ENCODE measurements around the gene PARVG. TPM values are rescaled to one million over a fixed set of nuclear protein-coding genes. Genes with fewer than 3 reads are reported as not detected.
A peak's percentile ranks its signal among the peaks of the same experiment; 100 is the strongest.

PARVG gene
- total and polyA plus RNA-seq, 2 of the 8 experiments (the other 6 are each of a cell fraction or from before 2014, with no cell fraction given), result 0.37 to 1.5 TPM

GRCh38 chr22:44205516-44206329 is 25.0 kb downstream of the PARVG start:
- Histone ChIP-seq H4K8ac (ENCODE audit: extremely low read depth, insufficient read depth, low read length) (peak overlapping the region; percentile 46), H3K36me3 (ENCODE audit: control insufficient read depth in 2 of 4, insufficient read depth in 4 of 4, low read length in 3 of 4) (no peaks in the 10 kb centered on the region), H3K23ac (ENCODE audit: insufficient read length) (no peak overlapping the region), H2AK5ac (ENCODE audit: low read depth, low read length) (no peak overlapping the region), H3K4ac (replicated peaks; ENCODE audit: insufficient read length, low read depth, low read length) (no peak overlapping the region), H4K91ac (replicated peaks; ENCODE audit: insufficient read length, low read length) (no peak overlapping the region), H3K4me3 (ENCODE audit: extremely low read depth in 1 of 4, insufficient read depth in 2 of 4, low read depth in 3 of 4, low read length in 4 of 4) (no peak overlapping the region), H3K9ac (replicated peaks in 1 of 4; ENCODE audit: extremely low read depth in 1 of 4, low read depth in 3 of 4, low read length in 3 of 4) (no peak overlapping the region), H2BK12ac (ENCODE audit: low read depth, low read length) (no peak overlapping the region), H3K79me2 (ENCODE audit: control insufficient read depth in 1 of 2, insufficient read depth in 2 of 2, low read length in 2 of 2) (no peaks in the 10 kb centered on the region), H3K56ac (replicated peaks; ENCODE audit: insufficient read length, low read depth, low read length) (no peak overlapping the region), H3K23me2 (ENCODE audit: low read depth, low read length) (no peaks in the 10 kb centered on the region; the same call in 1 of the 2 replicates), H4K5ac (ENCODE audit: insufficient read length, low read depth, low read length) (no peak overlapping the region), H2AFZ (ENCODE audit: low read length) (no peak overlapping the region), H3K14ac (ENCODE audit: insufficient read length) (no peak overlapping the region), H3K9me3 (ENCODE audit: insufficient read depth in 2 of 2, low read depth in 1 of 2, low read length in 1 of 2) (no peaks in the 10 kb centered on the region), H3K79me1 (ENCODE audit: low read depth, low read length) (no peaks in the 10 kb centered on the region), H3K27ac (ENCODE audit: low read depth, low read length) (no peak overlapping the region), H2BK15ac (ENCODE audit: low read length) (0 out of 2 replicates have a peak overlapping the region, but pooled peaks have one; percentile 29), H2BK120ac (replicated peaks; ENCODE audit: low read depth, low read length) (no peak overlapping the region), H2BK5ac (ENCODE audit: low read depth, low read length) (no peak overlapping the region), H3K27me3 (replicated peaks in 1 of 4; ENCODE audit: control insufficient read depth in 3 of 4, extremely low read depth in 1 of 4, insufficient read depth in 3 of 4, low read length in 3 of 4) (no peaks in the 10 kb centered on the region), H3K4me2 (ENCODE audit: insufficient read depth in 1 of 2, low read depth in 2 of 2, low read length in 2 of 2) (no peak overlapping the region), H4K20me1 (replicated peaks in 1 of 2; ENCODE audit: control insufficient read depth in 1 of 2, insufficient read depth in 2 of 2, low read length in 2 of 2) (no peaks in the 10 kb centered on the region), H2BK20ac (ENCODE audit: low read length) (no peak overlapping the region), H3K18ac (ENCODE audit: extremely low read depth, low read length) (no peak overlapping the region), H3K4me1 (replicated peaks in 1 of 4; ENCODE audit: control insufficient read depth in 3 of 4, insufficient read depth in 4 of 4, low read length in 3 of 4) (no peaks in the 10 kb centered on the region; a peak in 1 of 7 replicates)
- ChIA-PET CTCF (ENCODE audit: partially characterized antibody) (interaction anchor here (1.2 to 1.9 kb wide), 2 partner anchors 26 to 212 kb away, joined by 3 to 4 read pairs; no protein-coding TSS in a partner anchor), POLR2A (ENCODE audit: partially characterized antibody) (interaction anchor here (0.6 to 1.7 kb wide), 2 partner anchors 25 to 88 kb away, joined by 3 read pairs; partner anchors contain the start of gene PARVG)
- FAIRE-seq (no peak), DNase-seq (ENCODE audit: low read depth in 1 of 2, low spot score in 2 of 2) (no peak)
- WGBS, 2 experiments (ENCODE audit: extremely low coverage in 1 of 2, insufficient coverage in 1 of 2, insufficient read length in 1 of 2, insufficient replicate concordance in 2 of 2, low coverage in 1 of 2, low lambda C conversion rate in 2 of 2, missing lambda C conversion rate in 1 of 2), result 88% methylated on average over 16 of the region's 16 CpGs; no CpG with 5 or more reads in 1 of the 2 experiments
- TF ChIP-seq NRF1 (IDR thresholded peaks at IDR 0.05; ENCODE audit: low read depth, low read length) (no peak), SUZ12 (IDR thresholded peaks at IDR 0.05; ENCODE audit: low read length) (no peak), GTF2F1 (IDR thresholded peaks at IDR 0.05; ENCODE audit: borderline replicate concordance, low read depth, low read length) (no peak)
